ENCODE measurements around the gene GP1BA. TPM values are rescaled to one million over a fixed set of nuclear protein-coding genes. Genes with fewer than 3 reads are reported as not detected.

The GP1BA gene
- total and polyA plus RNA-seq, 4 donors: 0.03 to 2.3 (median 0.18) TPM; not detected in 1

DNA sequence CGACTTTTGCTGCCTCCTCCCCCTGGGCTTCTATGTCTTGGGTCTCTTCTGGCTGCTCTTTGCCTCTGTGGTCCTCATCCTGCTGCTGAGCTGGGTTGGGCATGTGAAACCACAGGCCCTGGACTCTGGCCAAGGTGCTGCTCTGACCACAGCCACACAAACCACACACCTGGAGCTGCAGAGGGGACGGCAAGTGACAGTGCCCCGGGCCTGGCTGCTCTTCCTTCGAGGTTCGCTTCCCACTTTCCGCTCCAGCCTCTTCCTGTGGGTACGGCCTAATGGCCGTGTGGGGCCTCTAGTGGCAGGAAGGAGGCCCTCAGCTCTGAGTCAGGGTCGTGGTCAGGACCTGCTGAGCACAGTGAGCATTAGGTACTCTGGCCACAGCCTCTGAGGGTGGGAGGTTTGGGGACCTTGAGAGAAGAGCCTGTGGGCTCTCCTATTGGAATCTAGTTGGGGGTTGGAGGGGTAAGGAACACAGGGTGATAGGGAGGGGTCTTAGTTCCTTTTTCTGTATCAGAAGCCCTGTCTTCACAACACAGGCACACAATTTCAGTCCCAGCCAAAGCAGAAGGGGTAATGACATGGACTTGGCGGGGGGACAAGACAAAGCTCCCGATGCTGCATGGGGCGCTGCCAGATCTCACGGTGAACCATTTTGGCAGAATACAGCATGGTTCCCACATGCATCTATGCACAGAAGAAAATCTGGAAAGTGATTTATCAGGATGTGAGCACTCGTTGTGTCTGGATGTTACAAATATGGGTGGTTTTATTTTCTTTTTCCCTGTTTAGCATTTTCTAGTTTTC lies 2.3 kb downstream of the GP1BA start:
- H3K27ac ChIP-seq (ENCODE audit: low read depth in 1 of 2, low read length in 2 of 2): peak overlapping the region in 1 of 2 donors; percentile 19
- no peaks in the 10 kb centered on the region for H3K9me3 ChIP-seq (ENCODE audit: control insufficient read depth in 4 of 4, low read length in 3 of 4)
- WGBS: 24% methylated on average over 14 of the region's 14 CpGs
- H3K27me3 ChIP-seq (ENCODE audit: control insufficient read depth in 4 of 4, insufficient read depth in 4 of 4, low read length in 3 of 4): no peaks in the 10 kb centered on the region
- peaks cover 8 to 25% (median 18%) of the 10 kb centered on the region in 4 donors for H3K4me1 ChIP-seq (ENCODE audit: control insufficient read depth in 4 of 4, insufficient read depth in 4 of 4, low read length in 3 of 4)
- no peak for TF ChIP-seq RXRA (IDR thresholded peaks at IDR 0.05)
- peak; percentile 44 to 67 for TF ChIP-seq RAD21 (IDR thresholded peaks at IDR 0.05)
- DNase-seq (ENCODE audit: low spot score): no peak
- peaks cover 1 to 15% (median 8%) of the 10 kb centered on the region in 4 donors for H3K36me3 ChIP-seq (ENCODE audit: control insufficient read depth in 4 of 4, insufficient read depth in 3 of 4, low read depth in 1 of 4, low read length in 3 of 4)
- H3K4me3 ChIP-seq (ENCODE audit: low read depth in 1 of 3, low read length in 3 of 3): no peak overlapping the region
- no peak overlapping the region for H3K9ac ChIP-seq (ENCODE audit: low read depth in 1 of 2, low read length in 2 of 2)

DNA sequence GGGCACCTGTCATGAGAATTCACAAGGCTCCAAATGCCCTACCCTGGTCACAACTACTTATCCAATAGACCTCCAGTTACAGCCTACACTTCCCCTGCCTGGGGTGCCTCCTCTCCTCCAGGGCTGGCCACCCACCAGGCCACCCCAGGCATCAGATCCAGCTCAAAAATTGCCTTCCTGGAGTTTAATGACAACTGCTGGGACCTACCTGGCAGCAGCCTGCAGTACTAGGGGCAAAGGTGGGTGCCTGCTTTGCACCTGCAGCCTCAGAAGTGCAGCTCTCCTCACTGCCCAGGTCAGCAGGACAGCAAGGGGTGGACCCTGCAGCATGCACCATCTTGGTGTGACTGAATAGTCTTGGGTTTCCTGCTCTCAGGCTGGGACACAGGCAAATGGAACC lies 3.6 kb downstream of the GP1BA start:
- H3K27me3 ChIP-seq (ENCODE audit: control insufficient read depth in 4 of 4, insufficient read depth in 4 of 4, low read length in 3 of 4): no peaks in the 10 kb centered on the region
- no peaks in the 10 kb centered on the region for H3K9me3 ChIP-seq (ENCODE audit: control insufficient read depth in 4 of 4, low read length in 3 of 4)
- H3K9ac ChIP-seq (ENCODE audit: low read depth in 1 of 2, low read length in 2 of 2): no peak overlapping the region
- DNase-seq (ENCODE audit: low spot score): no peak
- no peak overlapping the region for H3K27ac ChIP-seq (ENCODE audit: low read depth in 1 of 2, low read length in 2 of 2)
- peaks cover 8 to 29% (median 18%) of the 10 kb centered on the region in 4 donors for H3K4me1 ChIP-seq (ENCODE audit: control insufficient read depth in 4 of 4, insufficient read depth in 4 of 4, low read length in 3 of 4)
- no peak for TF ChIP-seq YY1 (IDR thresholded peaks at IDR 0.05)
- TF ChIP-seq NR2F2 (IDR thresholded peaks at IDR 0.05): no peak
- no peak for TF ChIP-seq RXRA (IDR thresholded peaks at IDR 0.05)
- TF ChIP-seq EGR1 (IDR thresholded peaks at IDR 0.05; ENCODE audit: low read depth in 2 of 2): no peak
- no peak for TF ChIP-seq RAD21 (IDR thresholded peaks at IDR 0.05)
- peaks cover 1 to 15% (median 7%) of the 10 kb centered on the region in 4 donors for H3K36me3 ChIP-seq (ENCODE audit: control insufficient read depth in 4 of 4, insufficient read depth in 3 of 4, low read depth in 1 of 4, low read length in 3 of 4)
- H3K4me3 ChIP-seq (ENCODE audit: low read depth in 1 of 3, low read length in 3 of 3): no peak overlapping the region

DNA sequence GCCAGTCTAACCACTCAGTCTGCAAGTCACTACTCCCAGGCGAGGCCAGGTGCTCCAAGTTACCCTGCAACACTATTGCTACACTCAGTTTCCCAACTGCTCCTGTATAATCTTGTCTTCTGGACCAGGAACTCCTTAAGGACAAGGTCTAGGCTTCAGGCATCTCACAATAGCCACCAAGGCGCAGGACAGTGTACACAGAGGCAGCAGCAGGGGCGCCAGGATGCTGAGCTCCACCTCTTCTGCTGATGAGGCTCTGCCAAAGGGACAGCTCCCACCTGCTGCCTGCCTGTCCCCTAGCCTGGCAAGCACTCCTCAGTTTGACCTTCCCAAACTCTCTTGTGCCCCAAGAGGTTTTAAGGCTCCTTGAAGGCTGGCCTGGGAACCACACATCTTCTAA lies 4.4 kb downstream of the GP1BA start:
- H3K4me3 ChIP-seq (ENCODE audit: low read depth in 1 of 3, low read length in 3 of 3): no peak overlapping the region
- H3K27ac ChIP-seq (ENCODE audit: low read depth in 1 of 2, low read length in 2 of 2): no peak overlapping the region
- no peaks in the 10 kb centered on the region for H3K9me3 ChIP-seq (ENCODE audit: control insufficient read depth in 4 of 4, low read length in 3 of 4)
- H3K36me3 ChIP-seq (ENCODE audit: control insufficient read depth in 4 of 4, insufficient read depth in 3 of 4, low read depth in 1 of 4, low read length in 3 of 4): peaks cover 1 to 15% (median 5%) of the 10 kb centered on the region in 4 donors
- no peak overlapping the region for H3K9ac ChIP-seq (ENCODE audit: low read depth in 1 of 2, low read length in 2 of 2)
- DNase-seq (ENCODE audit: low spot score): no peak
- no peaks in the 10 kb centered on the region for H3K27me3 ChIP-seq (ENCODE audit: control insufficient read depth in 4 of 4, insufficient read depth in 4 of 4, low read length in 3 of 4)
- peaks cover 8 to 37% (median 25%) of the 10 kb centered on the region in 4 donors for H3K4me1 ChIP-seq (ENCODE audit: control insufficient read depth in 4 of 4, insufficient read depth in 4 of 4, low read length in 3 of 4)
- no peak for TF ChIP-seq HNF4A (conservative IDR thresholded peaks at IDR 0.05)
- no peak for TF ChIP-seq NR2F2 (IDR thresholded peaks at IDR 0.05)
- TF ChIP-seq FOXA2 (IDR thresholded peaks at IDR 0.05): no peak
- TF ChIP-seq RAD21 (IDR thresholded peaks at IDR 0.05): no peak
- TF ChIP-seq RXRA (IDR thresholded peaks at IDR 0.05): no peak
- no peak for TF ChIP-seq TAF1 (conservative IDR thresholded peaks at IDR 0.05)
- 96% methylated on average over 3 of the region's 3 CpGs for WGBS

DNA sequence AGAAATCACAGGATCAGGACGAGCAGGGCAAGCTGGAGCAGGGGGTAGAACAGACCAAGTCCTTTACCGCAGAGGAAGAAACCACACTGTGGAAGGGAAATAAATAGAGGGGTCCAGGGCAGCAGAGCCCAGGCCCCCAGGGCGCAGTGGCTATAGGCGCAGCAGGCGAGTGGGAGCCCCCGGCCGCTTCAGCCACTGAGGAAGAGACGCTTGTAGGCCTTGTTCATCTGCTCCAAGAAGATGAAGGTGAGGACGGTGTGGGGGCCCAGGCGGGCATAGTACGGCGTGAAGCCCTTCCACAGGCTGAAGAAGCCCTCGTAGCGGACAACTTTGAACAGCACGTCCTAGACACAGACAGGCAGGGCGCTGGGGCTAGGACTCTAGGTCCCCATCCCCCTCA lies 5.5 kb downstream of the GP1BA start:
- peaks cover 8 to 43% (median 30%) of the 10 kb centered on the region in 4 donors for H3K4me1 ChIP-seq (ENCODE audit: control insufficient read depth in 4 of 4, insufficient read depth in 4 of 4, low read length in 3 of 4)
- peaks cover 1 to 15% (median 8%) of the 10 kb centered on the region in 4 donors for H3K36me3 ChIP-seq (ENCODE audit: control insufficient read depth in 4 of 4, insufficient read depth in 3 of 4, low read depth in 1 of 4, low read length in 3 of 4)
- DNase-seq (ENCODE audit: low spot score): no peak
- 95% methylated on average over 16 of the region's 16 CpGs for WGBS
- TF ChIP-seq, protein P1, sequence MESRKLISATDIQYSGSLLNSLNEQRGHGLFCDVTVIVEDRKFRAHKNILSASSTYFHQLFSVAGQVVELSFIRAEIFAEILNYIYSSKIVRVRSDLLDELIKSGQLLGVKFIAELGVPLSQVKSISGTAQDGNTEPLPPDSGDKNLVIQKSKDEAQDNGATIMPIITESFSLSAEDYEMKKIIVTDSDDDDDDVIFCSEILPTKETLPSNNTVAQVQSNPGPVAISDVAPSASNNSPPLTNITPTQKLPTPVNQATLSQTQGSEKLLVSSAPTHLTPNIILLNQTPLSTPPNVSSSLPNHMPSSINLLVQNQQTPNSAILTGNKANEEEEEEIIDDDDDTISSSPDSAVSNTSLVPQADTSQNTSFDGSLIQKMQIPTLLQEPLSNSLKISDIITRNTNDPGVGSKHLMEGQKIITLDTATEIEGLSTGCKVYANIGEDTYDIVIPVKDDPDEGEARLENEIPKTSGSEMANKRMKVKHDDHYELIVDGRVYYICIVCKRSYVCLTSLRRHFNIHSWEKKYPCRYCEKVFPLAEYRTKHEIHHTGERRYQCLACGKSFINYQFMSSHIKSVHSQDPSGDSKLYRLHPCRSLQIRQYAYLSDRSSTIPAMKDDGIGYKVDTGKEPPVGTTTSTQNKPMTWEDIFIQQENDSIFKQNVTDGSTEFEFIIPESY (IDR thresholded peaks at IDR 0.05): no peak
- H3K27me3 ChIP-seq (ENCODE audit: control insufficient read depth in 4 of 4, insufficient read depth in 4 of 4, low read length in 3 of 4): no peaks in the 10 kb centered on the region
- H3K4me3 ChIP-seq (ENCODE audit: low read depth in 1 of 3, low read length in 3 of 3): no peak overlapping the region
- H3K9me3 ChIP-seq (ENCODE audit: control insufficient read depth in 4 of 4, low read length in 3 of 4): no peaks in the 10 kb centered on the region
- H3K27ac ChIP-seq (ENCODE audit: low read depth in 1 of 2, low read length in 2 of 2): no peak overlapping the region
- no peak overlapping the region for H3K9ac ChIP-seq (ENCODE audit: low read depth in 1 of 2, low read length in 2 of 2)
